Measurements from ENCODE around the gene NDUFA12.

- TF ChIP-seq, protein P1, sequence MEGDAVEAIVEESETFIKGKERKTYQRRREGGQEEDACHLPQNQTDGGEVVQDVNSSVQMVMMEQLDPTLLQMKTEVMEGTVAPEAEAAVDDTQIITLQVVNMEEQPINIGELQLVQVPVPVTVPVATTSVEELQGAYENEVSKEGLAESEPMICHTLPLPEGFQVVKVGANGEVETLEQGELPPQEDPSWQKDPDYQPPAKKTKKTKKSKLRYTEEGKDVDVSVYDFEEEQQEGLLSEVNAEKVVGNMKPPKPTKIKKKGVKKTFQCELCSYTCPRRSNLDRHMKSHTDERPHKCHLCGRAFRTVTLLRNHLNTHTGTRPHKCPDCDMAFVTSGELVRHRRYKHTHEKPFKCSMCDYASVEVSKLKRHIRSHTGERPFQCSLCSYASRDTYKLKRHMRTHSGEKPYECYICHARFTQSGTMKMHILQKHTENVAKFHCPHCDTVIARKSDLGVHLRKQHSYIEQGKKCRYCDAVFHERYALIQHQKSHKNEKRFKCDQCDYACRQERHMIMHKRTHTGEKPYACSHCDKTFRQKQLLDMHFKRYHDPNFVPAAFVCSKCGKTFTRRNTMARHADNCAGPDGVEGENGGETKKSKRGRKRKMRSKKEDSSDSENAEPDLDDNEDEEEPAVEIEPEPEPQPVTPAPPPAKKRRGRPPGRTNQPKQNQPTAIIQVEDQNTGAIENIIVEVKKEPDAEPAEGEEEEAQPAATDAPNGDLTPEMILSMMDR (conservative IDR thresholded peaks at IDR 0.05; ENCODE audit: low read length), result no peak
- TF ChIP-seq EZH2phosphoT487 (IDR thresholded peaks at IDR 0.05; ENCODE audit: borderline replicate concordance), result no peak
Observed at GRCh38 chr12:94954948-94955592, 48.4 kb downstream of the NDUFA12 start.
